Spleen (tissue), 11 donors: ENCODE results near the gene C1QL4. TPM values are rescaled to one million over a fixed set of nuclear protein-coding genes. Genes with fewer than 3 reads are reported as not detected.
"Not testable (repeated sequence)": the region's sequence is repeated elsewhere in the genome, so short reads cannot be mapped to it uniquely, and the experiment has no call there.

Experiments used
- DNase-seq: peaks from one replicate; pipeline ENCODE4 v3.0.0-alpha.2; 2020
- H3K27ac ChIP-seq, 8 donors: fragments of 200-600 bp; sonication (generic) in 7 of 8; 1 replicate in 4 of 8; 2 replicates in 4 of 8; pipeline versions ENCODE4 v1.5.0 to v1.8.0; 2016 to 2021; ENCODE audit warnings: inconsistent platforms in 4 of 8, mild to moderate bottlenecking in 4 of 8, moderate library complexity in 1 of 8
- H3K27me3 ChIP-seq, 7 donors: fragments of 200-600 bp; sonication (generic) in 6 of 7; replicated peaks in 1 of 7; 1 replicate in 4 of 7; 2 replicates in 3 of 7; pipeline versions ENCODE4 v1.5.0 to v1.8.0; 2016 to 2021; ENCODE audit warnings: inconsistent platforms in 3 of 7, mild to moderate bottlenecking in 1 of 7
- H3K36me3 ChIP-seq, 6 donors: fragments of 200-600 bp; sonication (generic) in 5 of 6; 1 replicate in 4 of 6; 2 replicates in 2 of 6; pipeline versions ENCODE4 v1.5.0 to v1.8.0; 2016 to 2021; ENCODE audit warnings: inconsistent platforms in 2 of 6
- H3K4me1 ChIP-seq, 6 donors: fragments of 200-600 bp; sonication (generic) in 5 of 6; 1 replicate in 3 of 6; 2 replicates in 3 of 6; pipeline versions ENCODE4 v1.5.0 to v1.8.0; 2016 to 2021; ENCODE audit warnings: inconsistent platforms in 3 of 6
- H3K4me3 ChIP-seq, 8 donors: fragments of 200-600 bp; sonication (generic) in 7 of 8; 1 replicate in 4 of 8; 2 replicates in 4 of 8; pipeline versions ENCODE4 v1.5.0 to v1.8.0; 2016 to 2021; ENCODE audit warnings: inconsistent platforms in 4 of 8, mild to moderate bottlenecking in 4 of 8, moderate library complexity in 2 of 8
- H3K9me3 ChIP-seq, 8 donors: fragments of 200-600 bp; sonication (generic) in 7 of 8; 1 replicate in 4 of 8; 2 replicates in 4 of 8; pipeline versions ENCODE4 v1.5.0 to v1.8.0; 2016 to 2021; ENCODE audit warnings: inconsistent platforms in 4 of 8
- CTCF ChIP-seq, 11 experiments: fragments of 200-600 bp in 7 of 11; fragments of 450-650 bp in 4 of 11; sonication (generic) in 4 of 11; IDR thresholded peaks in 8 of 11; conservative IDR thresholded peaks in 3 of 11; 1 replicate in 7 of 11; 2 replicates in 4 of 11; pipeline versions ENCODE4 v1.4.0 to v1.8.0; 2016 to 2021; ENCODE audit warnings: antibody characterized with exemption in 11 of 11, inconsistent platforms in 4 of 11, mild to moderate bottlenecking in 1 of 11
- POLR2A ChIP-seq, 3 donors: fragments of 450-650 bp; IDR thresholded peaks; one replicate each; pipeline ENCODE4 v1.5.1; 2017; ENCODE audit warnings: antibody characterized with exemption in 3 of 3, mild to moderate bottlenecking in 1 of 3
- POLR2AphosphoS5 ChIP-seq, 3 donors: sonication (generic); formaldehyde crosslinking; IDR thresholded peaks; one replicate each; pipeline ENCODE4 v1.5.1; 2017; ENCODE audit warnings: antibody characterized with exemption in 3 of 3
- WGBS, 5 donors: extraction: QIAGEN DNeasy Blood & Tissue Kit in 3 of 5; methylation state at CpG; one replicate each; pipeline versions ENCODE4 v1.1.5 to v1.1.7; 2013 to 2018; 5-methylcytosine and 5-hydroxymethylcytosine counted together
- intact Hi-C: fragments of 100-400 bp; cut with DNase I; formaldehyde crosslinking; loops from one replicate; pipeline ENCODE4 v1.15.0; 2023; ENCODE audit warnings: low total_unique reads
- polyA plus RNA-seq, 3 donors: library from polyadenylated mRNA; stranded (reverse); fragments of 200-250 nt; gene quantifications; one replicate each; pipeline ENCODE4 v1.2.1, GENCODE V29; 2013
- total RNA-seq, 7 donors: library from RNA; depleted of rRNA in 3 of 7; stranded (reverse); fragments of >200 nt in 3 of 7; fragmentation: NEBNext Ultra II Directional in 4 of 7; extraction: Animal tissue kit (Norgen Biotek cat#: 25700) in 4 of 7; gene quantifications; one replicate each; pipeline versions ENCODE4 v1.1.0 to v1.2.1, GENCODE V29; 2016 to 2021
- donor health status: healthy with polysubstance abuse.
- donor health status: DM: no; HTN: no; CAD: no; lungs with moderate emphysema.
- donor health status: DM: no; HTN: no; CAD: no.
- donor health status: Bipolar disorder and iron deficiency.
- donor health status: healthy.
- donor health status: DM: no; HTN: no; CAD: no.
- donor health status: DM: yes; HTN: yes; CAD: no.

The C1QL4 gene
- total and polyA plus RNA-seq, 10 donors, result not detected

- no peaks in the 10 kb centered on the region for H3K9me3 ChIP-seq
- no peak overlapping the region for H3K4me3 ChIP-seq
- no peaks in the 10 kb centered on the region for H3K4me1 ChIP-seq
- no peak overlapping the region for H3K27ac ChIP-seq
- 63 to 88% (median 86%) methylated on average over 1 of the region's 1 CpG for WGBS, 5 donors
- H3K36me3 ChIP-seq, result no peaks in the 10 kb centered on the region
- peaks cover 0 to 25% (median 0%) of the 10 kb centered on the region in 7 donors for H3K27me3 ChIP-seq
- TF ChIP-seq CTCF (IDR thresholded peaks at IDR 0.05 in 8 of 11, conservative IDR thresholded peaks at IDR 0.05 in 3 of 11), result no peak
- no peak for TF ChIP-seq POLR2AphosphoS5 (IDR thresholded peaks at IDR 0.05)
- no peak for TF ChIP-seq POLR2A (IDR thresholded peaks at IDR 0.05)
- DNase-seq, result no peak
- intact Hi-C loops, result no loop called here
Observed at GRCh38 chr12:49314811-49315210, 22.2 kb downstream of the C1QL4 start.

GRCh38 chr12:49310451-49311000, 26.5 kb downstream of the C1QL4 start:
- H3K9me3 ChIP-seq, DNase-seq, H3K36me3 ChIP-seq, H3K4me3 ChIP-seq, H3K27ac ChIP-seq, H3K4me1 ChIP-seq, intact Hi-C loops: not testable (repeated sequence)
- 49 to 65% (median 54%) methylated on average over 2 to 3 of the region's 3 CpGs for WGBS, 5 donors
- H3K27me3 ChIP-seq, result peaks cover 0 to 50% (median 0%) of the 10 kb centered on the region in 7 donors

GRCh38 chr12:49309386-49309785, 27.6 kb downstream of the C1QL4 start:
- Histone ChIP-seq H3K36me3 (no peaks in the 10 kb centered on the region), H3K27ac (no peak overlapping the region), H3K4me1 (no peaks in the 10 kb centered on the region), H3K4me3 (no peak overlapping the region), H3K9me3 (no peaks in the 10 kb centered on the region), H3K27me3 (peaks cover 0 to 50% (median 0%) of the 10 kb centered on the region in 7 donors)
- 89 to 94% (median 92%) methylated on average over 7 of the region's 7 CpGs for WGBS, 5 donors
- intact Hi-C loops, result no loop called here
- TF ChIP-seq POLR2AphosphoS5 (IDR thresholded peaks at IDR 0.05) (no peak), POLR2A (IDR thresholded peaks at IDR 0.05) (no peak), CTCF (IDR thresholded peaks at IDR 0.05 in 8 of 11, conservative IDR thresholded peaks at IDR 0.05 in 3 of 11) (no peak)
- DNase-seq, result no peak

- Histone ChIP-seq H3K4me1 (no peaks in the 10 kb centered on the region), H3K36me3 (no peaks in the 10 kb centered on the region), H3K27me3 (peaks cover 0 to 54% (median 3%) of the 10 kb centered on the region in 7 donors), H3K27ac (no peak overlapping the region), H3K4me3 (no peak overlapping the region), H3K9me3 (no peaks in the 10 kb centered on the region)
- intact Hi-C loops, result no loop called here
- WGBS, 5 donors, result 71 to 89% (median 79%) methylated on average over 6 of the region's 6 CpGs
- TF ChIP-seq CTCF (IDR thresholded peaks at IDR 0.05 in 8 of 11, conservative IDR thresholded peaks at IDR 0.05 in 3 of 11), result no peak
- TF ChIP-seq POLR2AphosphoS5 (IDR thresholded peaks at IDR 0.05), result no peak
- no peak for TF ChIP-seq POLR2A (IDR thresholded peaks at IDR 0.05)
- DNase-seq, result no peak
Observed at GRCh38 chr12:49305762-49306510, 31.1 kb downstream of the C1QL4 start.
